ENCODE results near the gene LDHAL6B. TPM values are rescaled to one million over a fixed set of nuclear protein-coding genes. Genes with fewer than 3 reads are reported as not detected.

LDHAL6B gene
- total RNA-seq, 1 donor, result not detected

- TF ChIP-seq CTCF (IDR thresholded peaks at IDR 0.05; ENCODE audit: extremely low read depth, low read depth, low read length), result no peak
- no peaks in the 10 kb centered on the region for H3K79me2 ChIP-seq (ENCODE audit: insufficient read depth, low read length)
- no peak for DNase-seq (ENCODE audit: insufficient read length, low spot score, missing footprints)
- no peaks in the 10 kb centered on the region for H3K27me3 ChIP-seq (ENCODE audit: insufficient read depth, low read length)
- H3K4me3 ChIP-seq (ENCODE audit: insufficient read depth, low read length), result no peak overlapping the region
- H3K9me3 ChIP-seq (ENCODE audit: low read depth, low read length), result no peaks in the 10 kb centered on the region
- H4K20me1 ChIP-seq (ENCODE audit: insufficient read depth, low read length), result no peaks in the 10 kb centered on the region
- no peak overlapping the region for H3K4me2 ChIP-seq (ENCODE audit: insufficient read depth, low read length)
- H3K27ac ChIP-seq (ENCODE audit: low read depth, low read length), result peak overlapping the region; percentile 62
- H2AFZ ChIP-seq (ENCODE audit: low read length), result no peak overlapping the region
- peaks cover 34% of the 10 kb centered on the region for H3K4me1 ChIP-seq (ENCODE audit: insufficient read depth, low read length)
- peaks cover 66% of the 10 kb centered on the region for H3K36me3 ChIP-seq (ENCODE audit: insufficient read depth, low read length)
Measured at GRCh38 chr15:59174151-59174834, 32.4 kb upstream of the LDHAL6B start.

GRCh38 chr15:59174835-59175831 lies 31.5 kb upstream of the LDHAL6B start:
- DNase-seq (ENCODE audit: insufficient read length, low spot score, missing footprints), result peak; percentile 87
- TF ChIP-seq CTCF (IDR thresholded peaks at IDR 0.05; ENCODE audit: extremely low read depth, low read depth, low read length), result peak; percentile 73
- Histone ChIP-seq H3K27ac (ENCODE audit: low read depth, low read length) (peak overlapping the region; percentile 62), H3K79me2 (ENCODE audit: insufficient read depth, low read length) (no peaks in the 10 kb centered on the region), H3K36me3 (ENCODE audit: insufficient read depth, low read length) (peaks cover 74% of the 10 kb centered on the region), H2AFZ (ENCODE audit: low read length) (no peak overlapping the region), H3K27me3 (ENCODE audit: insufficient read depth, low read length) (no peaks in the 10 kb centered on the region), H3K4me2 (ENCODE audit: insufficient read depth, low read length) (peak overlapping the region; percentile 28), H3K4me3 (ENCODE audit: insufficient read depth, low read length) (no peak overlapping the region), H3K9me3 (ENCODE audit: low read depth, low read length) (no peaks in the 10 kb centered on the region), H3K4me1 (ENCODE audit: insufficient read depth, low read length) (peaks cover 26% of the 10 kb centered on the region), H4K20me1 (ENCODE audit: insufficient read depth, low read length) (no peaks in the 10 kb centered on the region)

- no peaks in the 10 kb centered on the region for H3K9me3 ChIP-seq (ENCODE audit: low read depth, low read length)
- H3K27me3 ChIP-seq (ENCODE audit: insufficient read depth, low read length), result no peaks in the 10 kb centered on the region
- no peaks in the 10 kb centered on the region for H3K79me2 ChIP-seq (ENCODE audit: insufficient read depth, low read length)
- DNase-seq (ENCODE audit: insufficient read length, low spot score, missing footprints), result no peak
- no peak overlapping the region for H2AFZ ChIP-seq (ENCODE audit: low read length)
- H3K4me1 ChIP-seq (ENCODE audit: insufficient read depth, low read length), result peaks cover 26% of the 10 kb centered on the region
- no peaks in the 10 kb centered on the region for H4K20me1 ChIP-seq (ENCODE audit: insufficient read depth, low read length)
- H3K27ac ChIP-seq (ENCODE audit: low read depth, low read length), result no peak overlapping the region
- TF ChIP-seq CTCF (IDR thresholded peaks at IDR 0.05; ENCODE audit: extremely low read depth, low read depth, low read length), result no peak
- H3K4me2 ChIP-seq (ENCODE audit: insufficient read depth, low read length), result no peak overlapping the region
- peaks cover 80% of the 10 kb centered on the region for H3K36me3 ChIP-seq (ENCODE audit: insufficient read depth, low read length)
- no peak overlapping the region for H3K4me3 ChIP-seq (ENCODE audit: insufficient read depth, low read length)
Measured at GRCh38 chr15:59176653-59177316, 29.9 kb upstream of the LDHAL6B start.

All from osteoblast (primary cell).